Breast epithelium (tissue), 4 donors: ENCODE measurements around the gene ADGRL3. TPM values are rescaled to one million over a fixed set of nuclear protein-coding genes. Genes with fewer than 3 reads are reported as not detected.

Experiments used
- DNase-seq, 2 donors: peaks; one replicate each; pipeline ENCODE4 v3.0.0-alpha.2; 2019; ENCODE audit warnings: low spot score in 2 of 2
- H3K27ac ChIP-seq, 2 donors: fragments of 200-600 bp; sonication (generic) in 1 of 2; one replicate each; pipeline ENCODE4 v1.5.1; 2016 to 2019; ENCODE audit warnings: mild to moderate bottlenecking in 1 of 2
- H3K27me3 ChIP-seq, 2 donors: fragments of 200-600 bp; sonication (generic) in 1 of 2; one replicate each; pipeline versions ENCODE4 v1.5.1 to v1.6.0; 2017 to 2019; ENCODE audit warnings: control low read depth in 1 of 2, mild to moderate bottlenecking in 1 of 2
- H3K36me3 ChIP-seq: fragments of 200-600 bp; one replicate; pipeline ENCODE4 v1.5.1; 2019
- H3K4me1 ChIP-seq, 2 donors: fragments of 200-600 bp; sonication (generic); one replicate each; pipeline ENCODE4 v1.5.1; 2016 to 2019; ENCODE audit warnings: control low read depth in 1 of 2
- H3K4me3 ChIP-seq, 3 donors: fragments of 200-600 bp; sonication (generic); 1 replicate in 2 of 3; 2 replicates in 1 of 3; pipeline ENCODE4 v1.5.1; 2016 to 2019; ENCODE audit warnings: mild to moderate bottlenecking in 3 of 3, moderate library complexity in 2 of 3
- H3K9me3 ChIP-seq, 2 donors: fragments of 200-600 bp; sonication (generic) in 1 of 2; one replicate each; pipeline ENCODE4 v1.5.1; 2016 to 2019; ENCODE audit warnings: control low read depth in 1 of 2
- POLR2A ChIP-seq: fragments of 450-650 bp; IDR thresholded peaks from one replicate; pipeline ENCODE4 v1.6.1; 2016; ENCODE audit warnings: antibody characterized with exemption, mild to moderate bottlenecking, moderate library complexity
- POLR2AphosphoS5 ChIP-seq, 3 donors: sonication (generic); formaldehyde crosslinking; IDR thresholded peaks; one replicate each; pipeline ENCODE4 v1.6.1; 2017; ENCODE audit warnings: antibody characterized with exemption in 3 of 3
- intact Hi-C: fragments of 100-400 bp; cut with DNase I; formaldehyde crosslinking; loops from one replicate; pipeline ENCODE4 v1.15.1; 2023; ENCODE audit warnings: low total_unique reads
- total RNA-seq, 3 donors: library from RNA; depleted of rRNA; stranded (reverse); fragments of >200 nt; gene quantifications; one replicate each; pipeline ENCODE4 v1.1.0, GENCODE V29; 2016
- TF ChIP-seq, protein P1 (sequence below), 3 donors: fragments of 450-650 bp; IDR thresholded peaks; one replicate each; pipeline ENCODE4 v1.5.1; 2016 to 2017; ENCODE audit warnings: antibody characterized with exemption in 3 of 3, mild to moderate bottlenecking in 3 of 3, moderate library complexity in 3 of 3

Gene ADGRL3
- total RNA-seq, 3 donors from 2014 or later: 4.2 to 8.2 (median 6.6) TPM

DNA sequence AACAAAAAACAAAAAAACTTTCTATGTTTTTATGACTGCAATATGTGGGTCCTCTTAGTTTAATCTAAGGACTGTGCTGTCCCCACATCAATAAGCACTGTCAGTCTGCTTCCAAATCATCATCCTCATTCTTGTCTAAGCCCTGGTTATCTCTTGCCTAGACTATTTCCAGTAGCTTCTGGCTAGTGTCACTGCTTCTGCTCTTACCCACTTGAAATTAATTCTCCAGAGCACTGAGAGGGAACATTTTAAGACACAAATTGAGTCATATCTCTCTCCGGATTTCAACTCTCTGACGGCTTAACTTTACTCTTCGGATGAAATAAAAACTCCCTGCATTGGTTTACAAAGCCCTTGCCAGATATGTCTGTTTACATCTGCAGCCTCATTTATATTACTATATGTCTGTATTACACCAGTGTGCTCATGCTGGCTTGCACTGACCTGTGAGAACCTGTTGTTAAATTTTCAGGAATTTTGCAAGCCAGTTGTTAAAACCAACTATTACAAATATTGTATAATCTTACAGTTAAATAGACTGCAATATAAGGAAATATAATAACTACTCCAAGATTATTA is 345.9 kb downstream of the ADGRL3 start:
- TF ChIP-seq POLR2AphosphoS5 (IDR thresholded peaks at IDR 0.05): no peak
- TF ChIP-seq, protein P1, sequence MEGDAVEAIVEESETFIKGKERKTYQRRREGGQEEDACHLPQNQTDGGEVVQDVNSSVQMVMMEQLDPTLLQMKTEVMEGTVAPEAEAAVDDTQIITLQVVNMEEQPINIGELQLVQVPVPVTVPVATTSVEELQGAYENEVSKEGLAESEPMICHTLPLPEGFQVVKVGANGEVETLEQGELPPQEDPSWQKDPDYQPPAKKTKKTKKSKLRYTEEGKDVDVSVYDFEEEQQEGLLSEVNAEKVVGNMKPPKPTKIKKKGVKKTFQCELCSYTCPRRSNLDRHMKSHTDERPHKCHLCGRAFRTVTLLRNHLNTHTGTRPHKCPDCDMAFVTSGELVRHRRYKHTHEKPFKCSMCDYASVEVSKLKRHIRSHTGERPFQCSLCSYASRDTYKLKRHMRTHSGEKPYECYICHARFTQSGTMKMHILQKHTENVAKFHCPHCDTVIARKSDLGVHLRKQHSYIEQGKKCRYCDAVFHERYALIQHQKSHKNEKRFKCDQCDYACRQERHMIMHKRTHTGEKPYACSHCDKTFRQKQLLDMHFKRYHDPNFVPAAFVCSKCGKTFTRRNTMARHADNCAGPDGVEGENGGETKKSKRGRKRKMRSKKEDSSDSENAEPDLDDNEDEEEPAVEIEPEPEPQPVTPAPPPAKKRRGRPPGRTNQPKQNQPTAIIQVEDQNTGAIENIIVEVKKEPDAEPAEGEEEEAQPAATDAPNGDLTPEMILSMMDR (IDR thresholded peaks at IDR 0.05): no peak
- TF ChIP-seq POLR2A: no peak

DNA sequence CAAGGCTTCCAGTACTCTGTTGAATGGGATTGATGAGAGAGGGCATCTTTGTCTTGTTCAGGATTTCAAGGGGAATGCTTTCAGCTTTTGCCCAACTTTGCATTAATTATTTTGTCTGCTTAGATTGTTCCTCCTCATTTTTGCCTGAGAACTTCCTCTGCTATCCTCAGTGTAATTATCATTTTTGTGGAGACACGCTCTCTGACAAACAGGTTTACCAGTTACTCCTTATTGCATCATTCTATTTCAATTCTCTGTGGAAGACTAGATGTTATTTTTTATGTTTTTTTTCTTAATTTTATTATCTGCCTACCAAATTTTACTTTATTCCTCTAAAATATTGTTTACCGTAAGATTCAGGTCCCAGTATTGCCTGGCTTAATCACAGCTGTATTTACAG is 349.2 kb downstream of the ADGRL3 start:
- Histone ChIP-seq H3K9me3 (no peaks in the 10 kb centered on the region), H3K36me3 (no peaks in the 10 kb centered on the region), H3K4me3 (no peak overlapping the region), H3K27ac (no peak overlapping the region), H3K27me3 (no peaks in the 10 kb centered on the region), H3K4me1 (no peaks in the 10 kb centered on the region)
- no peak for TF ChIP-seq POLR2A
- TF ChIP-seq, protein P1 (IDR thresholded peaks at IDR 0.05): no peak
- no peak for TF ChIP-seq POLR2AphosphoS5 (IDR thresholded peaks at IDR 0.05)
- no peak for DNase-seq
- intact Hi-C loops: no loop called here

More for the DNA sequence above, 345.9 kb downstream of the ADGRL3 start:
- Histone ChIP-seq H3K9me3 (no peaks in the 10 kb centered on the region), H3K27ac (no peak overlapping the region), H3K27me3 (no peaks in the 10 kb centered on the region), H3K36me3 (no peaks in the 10 kb centered on the region), H3K4me3 (no peak overlapping the region), H3K4me1 (no peaks in the 10 kb centered on the region)
- no peak for DNase-seq
- intact Hi-C loops: no loop called here

DNA sequence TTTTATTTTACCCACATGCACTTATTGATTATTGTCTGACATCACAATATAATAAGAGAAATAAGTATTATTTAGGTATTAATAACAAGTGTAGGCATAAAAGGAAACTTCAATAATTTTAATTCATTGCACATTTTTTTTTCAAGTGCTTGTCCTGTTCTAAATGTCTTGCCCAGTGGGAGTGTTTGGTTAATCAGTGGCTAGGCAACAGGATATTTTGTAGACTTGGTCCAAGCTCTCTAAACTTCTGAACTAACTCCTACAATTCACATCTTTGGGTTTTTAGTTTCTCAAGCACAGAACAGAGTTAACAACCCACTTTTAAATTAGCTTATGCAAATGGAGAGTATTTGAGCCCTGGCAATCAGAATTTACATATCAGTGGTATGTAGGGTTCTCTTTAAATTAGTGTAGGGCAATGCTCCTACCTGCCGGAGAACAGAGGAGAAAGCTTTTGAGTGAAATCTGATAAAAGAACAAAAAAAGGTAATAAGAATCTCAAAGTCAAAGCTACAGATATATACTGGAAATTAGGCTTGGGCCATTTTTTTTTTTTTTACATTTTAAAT is 353.5 kb downstream of the ADGRL3 start:
- TF ChIP-seq POLR2A (no peak), POLR2AphosphoS5 (IDR thresholded peaks at IDR 0.05) (no peak)
- TF ChIP-seq, protein P1 (IDR thresholded peaks at IDR 0.05): no peak
- Histone ChIP-seq H3K27me3 (no peaks in the 10 kb centered on the region), H3K9me3 (no peaks in the 10 kb centered on the region), H3K4me3 (no peak overlapping the region), H3K36me3 (no peaks in the 10 kb centered on the region), H3K4me1 (no peaks in the 10 kb centered on the region), H3K27ac (no peak overlapping the region)
- no peak for DNase-seq
- intact Hi-C loops: no loop called here

DNA sequence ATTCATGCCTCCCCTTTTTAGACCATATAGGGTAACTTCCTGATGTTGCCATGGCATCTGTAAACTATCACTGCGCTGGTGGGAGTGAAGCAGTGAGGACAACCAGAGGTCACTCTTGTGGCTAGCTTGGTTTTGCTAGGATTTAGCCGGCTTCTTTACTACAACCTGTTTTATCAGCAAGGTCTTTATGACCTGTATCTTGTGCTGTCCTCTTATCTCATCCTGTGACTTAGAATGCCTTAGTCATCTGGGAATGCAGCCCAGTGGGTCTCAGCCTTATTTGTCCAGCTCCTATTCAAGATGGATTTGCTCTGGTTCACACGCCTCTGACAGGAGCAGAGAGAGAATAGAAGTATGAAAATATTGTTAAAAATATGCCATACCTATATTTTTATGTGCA is 355.7 kb downstream of the ADGRL3 start:
- no peak overlapping the region for H3K27ac ChIP-seq
- TF ChIP-seq, protein P1 (IDR thresholded peaks at IDR 0.05): no peak
- TF ChIP-seq POLR2A (no peak), POLR2AphosphoS5 (IDR thresholded peaks at IDR 0.05) (no peak)
- no peak for DNase-seq
- no peaks in the 10 kb centered on the region for H3K4me1 ChIP-seq
- no peaks in the 10 kb centered on the region for H3K36me3 ChIP-seq
- H3K27me3 ChIP-seq: no peaks in the 10 kb centered on the region
- no peaks in the 10 kb centered on the region for H3K9me3 ChIP-seq
- intact Hi-C loops: no loop called here
- no peak overlapping the region for H3K4me3 ChIP-seq

DNA sequence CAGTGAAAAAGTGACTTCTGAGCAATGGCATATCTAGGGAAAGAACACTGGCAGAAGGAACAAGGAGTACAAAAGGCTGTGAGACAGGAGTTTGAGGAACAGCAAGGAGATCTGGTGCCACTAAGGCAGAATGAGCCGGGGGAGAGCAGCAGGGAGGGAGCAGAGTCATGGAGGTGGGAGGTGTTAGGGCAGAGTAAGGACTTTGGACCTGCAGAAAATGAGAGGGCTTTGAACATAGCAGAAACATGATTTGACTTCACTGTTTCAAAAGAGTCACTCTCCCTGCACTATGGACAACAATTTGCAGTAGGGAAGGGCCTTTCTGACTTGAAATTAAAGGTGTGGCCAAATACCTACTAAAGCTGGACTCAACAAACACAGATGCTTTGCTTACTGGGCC is 356.2 kb downstream of the ADGRL3 start:
- no peaks in the 10 kb centered on the region for H3K36me3 ChIP-seq
- H3K27me3 ChIP-seq: no peaks in the 10 kb centered on the region
- intact Hi-C loops: no loop called here
- no peaks in the 10 kb centered on the region for H3K9me3 ChIP-seq
- no peak overlapping the region for H3K27ac ChIP-seq
- DNase-seq: no peak
- no peak overlapping the region for H3K4me3 ChIP-seq
- TF ChIP-seq, protein P1 (IDR thresholded peaks at IDR 0.05): no peak
- TF ChIP-seq POLR2AphosphoS5 (IDR thresholded peaks at IDR 0.05): no peak
- no peak for TF ChIP-seq POLR2A
- H3K4me1 ChIP-seq: no peaks in the 10 kb centered on the region
